HAP-1 (cell line): ENCODE measurements around the gene SUSD6.
"Not testable (repeated sequence)": the region's sequence is repeated elsewhere in the genome, so short reads cannot be mapped to it uniquely, and the experiment has no call there.

Experiments
- DNase-seq, 2 experiments: peaks; one replicate each; pipeline ENCODE4 v3.0.0-alpha.2; 2016 to 2020; ENCODE audit warnings: low spot score in 2 of 2
- H3K27me3 ChIP-seq: fragments of 250-450 bp; sonication (Bioruptor Pico); 2 replicates; pipeline ENCODE4 v1.5.1; 2020; ENCODE audit warnings: low read depth, mild to moderate bottlenecking, moderate library complexity
- H3K36me3 ChIP-seq: fragments of 250-450 bp; sonication (Bioruptor Pico); replicated peaks from 2 replicates; pipeline ENCODE4 v1.5.1; 2020; ENCODE audit warnings: mild to moderate bottlenecking
- H3K4me1 ChIP-seq: fragments of 250-450 bp; sonication (Bioruptor Pico); 2 replicates; pipeline ENCODE4 v1.5.1; 2020; ENCODE audit warnings: mild to moderate bottlenecking
- H3K4me3 ChIP-seq: fragments of 250-450 bp; sonication (Bioruptor Pico); 2 replicates; pipeline ENCODE4 v1.5.1; 2020; ENCODE audit warnings: mild to moderate bottlenecking, moderate library complexity
- H3K9me3 ChIP-seq: fragments of 250-450 bp; sonication (Bioruptor Pico); 2 replicates; pipeline ENCODE4 v1.5.1; 2020; ENCODE audit warnings: mild to moderate bottlenecking, moderate library complexity
- in situ Hi-C: fragments of 300-500 bp; cut with MboI; formaldehyde crosslinking; loops from 3 replicates; pipeline ENCODE4 v1.14.3; 2020; ENCODE audit warnings: low sequenced_read_pairs, inconsistent platforms, mixed read lengths

SUSD6 gene

DNA sequence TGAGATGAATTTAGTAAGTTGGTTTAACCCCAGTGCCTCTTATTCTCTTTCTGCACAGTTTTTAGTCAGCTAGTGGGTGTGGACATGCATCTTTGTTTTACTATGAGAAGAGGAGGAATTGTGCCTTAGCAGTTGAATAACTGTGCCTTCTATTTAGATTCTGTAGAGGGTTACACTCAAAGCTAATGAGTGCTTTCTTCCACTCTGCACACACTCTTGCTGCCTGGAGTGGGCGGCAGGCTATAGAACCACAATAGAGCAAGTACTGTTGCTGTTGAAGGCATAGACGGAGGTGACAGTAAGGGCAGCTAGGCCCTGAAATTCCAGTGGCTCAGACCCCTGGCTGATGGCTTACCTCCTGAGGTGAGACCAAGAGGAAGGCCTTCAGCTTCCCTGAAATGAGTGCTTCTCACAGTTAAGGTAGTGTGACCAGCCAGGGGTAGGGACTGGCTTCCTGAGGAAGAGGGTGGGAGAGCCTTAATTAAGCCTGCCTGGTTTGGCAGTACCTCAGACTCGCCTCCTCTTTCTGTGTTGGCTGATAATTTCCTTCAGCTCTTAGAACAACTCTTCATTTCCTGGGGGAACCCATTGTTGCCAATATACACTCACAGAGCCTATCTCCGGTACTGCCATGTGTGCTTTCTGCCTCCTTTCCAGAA is 24.7 kb downstream of the SUSD6 start:
- Histone ChIP-seq H3K4me1 (no peaks in the 10 kb centered on the region), H3K27me3 (no peaks in the 10 kb centered on the region), H3K4me3 (no peak overlapping the region), H3K9me3 (peaks cover 5% of the 10 kb centered on the region; the same call in 1 of the 2 replicates), H3K36me3 (no peaks in the 10 kb centered on the region)
- in situ Hi-C loops: no loop called here
- DNase-seq: no peak

- Histone ChIP-seq H3K27me3 (no peaks in the 10 kb centered on the region), H3K4me3 (no peak overlapping the region), H3K36me3 (no peaks in the 10 kb centered on the region), H3K4me1 (no peaks in the 10 kb centered on the region), H3K9me3 (peaks cover 11% of the 10 kb centered on the region)
- in situ Hi-C loops: no loop called here
- DNase-seq: no peak
These were observed 25.5 kb downstream of the SUSD6 start for GRCh38 chr14:69636718-69637480.

GRCh38 chr14:69637503-69638031 is 26.2 kb downstream of the SUSD6 start:
- no peaks in the 10 kb centered on the region for H3K4me1 ChIP-seq
- no peak overlapping the region for H3K4me3 ChIP-seq
- DNase-seq: no peak
- in situ Hi-C loops: no loop called here
- peaks cover 14% of the 10 kb centered on the region for H3K9me3 ChIP-seq
- H3K27me3 ChIP-seq: no peaks in the 10 kb centered on the region
- H3K36me3 ChIP-seq: no peaks in the 10 kb centered on the region

DNA sequence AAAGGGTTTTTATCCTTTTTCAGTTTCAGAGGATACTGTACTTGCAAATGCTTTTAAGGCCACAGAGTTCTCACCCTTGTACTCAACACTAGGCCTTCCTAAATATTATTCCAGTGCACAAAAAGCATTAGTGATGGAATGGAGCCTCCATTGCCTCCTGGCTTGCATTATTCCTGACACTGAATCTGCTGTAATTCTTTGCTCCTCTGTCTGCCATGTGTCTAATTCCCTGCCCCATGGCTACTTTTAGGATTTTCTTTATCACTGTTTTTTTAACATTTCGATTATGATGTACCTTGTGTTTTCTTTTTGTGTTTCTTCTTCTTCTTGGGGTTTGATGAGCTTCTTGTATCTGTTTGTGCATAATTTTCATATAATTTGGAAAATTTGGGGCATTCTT is 29.5 kb downstream of the SUSD6 start:
- H3K4me1 ChIP-seq: no peaks in the 10 kb centered on the region
- no peak overlapping the region for H3K4me3 ChIP-seq
- in situ Hi-C loops: no loop called here

DNA sequence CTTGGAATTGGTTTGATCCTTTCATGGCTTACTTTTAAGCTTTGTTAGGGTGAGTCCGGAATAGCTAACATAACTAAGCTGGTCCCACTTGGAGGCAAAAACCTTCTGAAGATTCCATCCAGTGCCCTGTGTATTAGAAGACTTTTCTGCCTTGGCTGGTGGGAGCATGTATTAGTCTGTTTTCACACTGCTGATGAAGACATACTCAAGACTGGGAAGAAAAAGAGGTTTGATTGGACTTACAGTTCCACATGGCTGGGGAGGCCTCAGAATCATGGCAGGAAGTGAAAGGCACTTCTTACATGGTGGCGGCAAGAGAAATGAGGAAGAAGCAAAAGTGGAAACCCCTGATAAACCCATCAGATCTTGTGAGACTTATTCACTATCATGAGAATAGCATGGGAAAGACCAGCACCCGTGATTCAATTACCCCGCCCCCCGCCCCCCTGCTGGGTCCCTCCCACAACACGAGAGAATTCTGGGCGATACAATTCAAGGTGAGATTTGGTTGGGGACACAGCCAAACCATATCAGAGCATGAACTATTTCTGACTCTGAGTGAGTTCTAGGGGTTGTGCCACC is 30.9 kb downstream of the SUSD6 start:
- H3K4me1 ChIP-seq, H3K36me3 ChIP-seq, H3K4me3 ChIP-seq, H3K27me3 ChIP-seq, in situ Hi-C loops, DNase-seq: not testable (repeated sequence)
- peaks cover 14% of the 10 kb centered on the region for H3K9me3 ChIP-seq

More for the DNA sequence above, 29.5 kb downstream of the SUSD6 start:
- Histone ChIP-seq H3K36me3 (no peaks in the 10 kb centered on the region), H3K27me3 (no peaks in the 10 kb centered on the region), H3K9me3 (peaks cover 14% of the 10 kb centered on the region)
- DNase-seq: no peak

GRCh38 chr14:69643430-69644200 is 32.2 kb downstream of the SUSD6 start:
- no peak for DNase-seq
- H3K9me3 ChIP-seq: peaks cover 14% of the 10 kb centered on the region
- no peak overlapping the region for H3K4me3 ChIP-seq
- H3K4me1 ChIP-seq: no peaks in the 10 kb centered on the region
- in situ Hi-C loops: no loop called here
- no peaks in the 10 kb centered on the region for H3K36me3 ChIP-seq
- H3K27me3 ChIP-seq: no peaks in the 10 kb centered on the region

GRCh38 chr14:69644814-69645213 is 33.4 kb downstream of the SUSD6 start:
- H3K4me1 ChIP-seq: no peaks in the 10 kb centered on the region
- peaks cover 14% of the 10 kb centered on the region for H3K9me3 ChIP-seq
- no peaks in the 10 kb centered on the region for H3K27me3 ChIP-seq
- no peak overlapping the region for H3K4me3 ChIP-seq
- no peaks in the 10 kb centered on the region for H3K36me3 ChIP-seq
- no peak for DNase-seq
- in situ Hi-C loops: no loop called here

DNA sequence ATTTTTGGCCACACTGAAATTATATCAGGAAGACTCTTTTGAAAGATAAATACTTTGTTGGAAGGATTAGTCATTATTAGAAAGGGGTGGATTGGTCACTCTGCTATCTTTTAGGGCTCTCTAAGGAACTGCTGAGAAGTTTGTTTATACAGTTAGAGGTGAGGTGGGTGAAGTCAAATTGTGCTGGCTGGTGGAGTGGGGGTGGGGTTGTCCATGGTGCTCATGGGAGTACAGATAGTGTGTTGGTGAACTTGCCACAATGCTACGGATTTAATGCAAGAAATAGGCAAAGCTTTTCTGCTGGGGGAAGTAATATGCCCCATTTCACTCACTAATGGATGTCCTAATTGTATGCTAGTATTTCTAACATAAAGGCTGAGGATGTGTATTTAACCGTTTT is 35.8 kb downstream of the SUSD6 start:
- Histone ChIP-seq H3K9me3 (0 out of 2 replicates have a peak, but pooled peaks cover under 1% of the 10 kb centered on the region), H3K4me1 (no peaks in the 10 kb centered on the region), H3K36me3 (no peaks in the 10 kb centered on the region), H3K4me3 (no peak overlapping the region), H3K27me3 (no peaks in the 10 kb centered on the region)
- in situ Hi-C loops: no loop called here
- DNase-seq: no peak

- H3K4me3 ChIP-seq, in situ Hi-C loops, H3K4me1 ChIP-seq, H3K27me3 ChIP-seq, DNase-seq, H3K36me3 ChIP-seq, H3K9me3 ChIP-seq: not testable (repeated sequence)
These were observed 36.2 kb downstream of the SUSD6 start for GRCh38 chr14:69647642-69648041.

DNA sequence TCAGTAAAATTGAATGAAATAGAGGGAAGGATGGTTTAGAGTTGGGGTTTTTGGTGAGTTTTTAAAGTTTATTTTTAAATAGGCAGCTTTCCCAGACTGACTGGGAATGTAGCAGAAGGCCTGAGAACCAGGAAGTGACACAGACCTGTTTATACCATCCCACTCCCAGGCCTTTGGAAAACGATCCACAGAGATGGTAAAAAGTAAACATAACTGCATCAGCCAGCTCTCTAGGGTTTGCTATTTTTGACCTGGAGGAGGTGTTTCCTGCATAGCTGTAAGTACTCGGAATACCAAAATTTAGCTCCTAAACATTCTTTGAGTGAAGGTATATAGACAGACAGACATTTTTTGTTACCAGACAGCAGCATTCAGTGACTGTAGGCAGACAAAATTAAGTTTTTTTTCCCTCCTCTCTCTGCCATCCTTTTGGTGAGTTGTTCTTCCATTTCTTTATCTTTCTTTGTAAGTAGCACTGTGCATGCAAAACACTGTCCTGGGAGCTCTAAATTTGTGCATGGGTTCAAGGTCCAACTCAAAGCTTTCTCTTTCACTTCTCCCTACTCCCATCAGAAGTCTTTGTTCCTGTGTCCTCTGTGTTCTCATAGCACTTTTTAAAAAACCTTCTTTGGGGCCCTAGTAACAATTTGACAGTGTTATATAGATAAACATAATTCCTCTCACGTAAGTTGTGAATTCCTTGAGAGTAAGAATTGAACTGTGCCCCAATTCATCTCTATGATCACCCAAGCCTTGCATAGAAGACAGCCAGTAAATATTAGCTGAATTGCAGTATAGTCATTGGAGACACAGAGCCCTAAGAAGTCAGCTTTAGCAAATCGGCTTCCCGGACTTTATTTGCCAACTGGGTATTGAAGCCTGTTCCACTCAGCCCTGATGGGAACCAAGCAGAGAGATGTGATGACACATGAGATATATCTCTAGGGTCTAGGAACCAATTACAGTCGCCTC is 37.4 kb downstream of the SUSD6 start:
- in situ Hi-C loops: no loop called here
- DNase-seq: no peak
- H3K4me1 ChIP-seq: no peaks in the 10 kb centered on the region
- H3K36me3 ChIP-seq: no peaks in the 10 kb centered on the region
- H3K27me3 ChIP-seq: no peaks in the 10 kb centered on the region
- H3K9me3 ChIP-seq: no peaks in the 10 kb centered on the region
- H3K4me3 ChIP-seq: no peak overlapping the region

GRCh38 chr14:69650948-69651369 is 39.6 kb downstream of the SUSD6 start:
- H3K9me3 ChIP-seq: no peaks in the 10 kb centered on the region
- in situ Hi-C loops: no loop called here
- H3K36me3 ChIP-seq: no peaks in the 10 kb centered on the region
- no peaks in the 10 kb centered on the region for H3K27me3 ChIP-seq
- no peaks in the 10 kb centered on the region for H3K4me1 ChIP-seq
- no peak for DNase-seq
- H3K4me3 ChIP-seq: no peak overlapping the region

GRCh38 chr14:69651664-69652063 is 40.3 kb downstream of the SUSD6 start:
- Histone ChIP-seq H3K4me1 (no peaks in the 10 kb centered on the region), H3K4me3 (no peak overlapping the region), H3K27me3 (no peaks in the 10 kb centered on the region), H3K9me3 (no peaks in the 10 kb centered on the region), H3K36me3 (no peaks in the 10 kb centered on the region)
- DNase-seq: no peak
- in situ Hi-C loops: no loop called here
